Pulmonary artery endothelial cell (primary cell): ENCODE results near the gene TTC28. TPM values are rescaled to one million over a fixed set of nuclear protein-coding genes. Genes with fewer than 3 reads are reported as not detected.

Experiments used
- DNase-seq: peaks from one replicate; pipeline ENCODE4 v3.0.0-alpha.2; 2011; ENCODE audit warnings: low read depth, low spot score
- total RNA-seq: library from RNA; depleted of rRNA; stranded (reverse); fragments of >200 nt; gene quantifications from 2 replicates; pipeline ENCODE4 v1.2.3, GENCODE V29; 2014

Gene TTC28
- total RNA-seq, 1 donor from 2014 or later: 15.6 TPM

DNA sequence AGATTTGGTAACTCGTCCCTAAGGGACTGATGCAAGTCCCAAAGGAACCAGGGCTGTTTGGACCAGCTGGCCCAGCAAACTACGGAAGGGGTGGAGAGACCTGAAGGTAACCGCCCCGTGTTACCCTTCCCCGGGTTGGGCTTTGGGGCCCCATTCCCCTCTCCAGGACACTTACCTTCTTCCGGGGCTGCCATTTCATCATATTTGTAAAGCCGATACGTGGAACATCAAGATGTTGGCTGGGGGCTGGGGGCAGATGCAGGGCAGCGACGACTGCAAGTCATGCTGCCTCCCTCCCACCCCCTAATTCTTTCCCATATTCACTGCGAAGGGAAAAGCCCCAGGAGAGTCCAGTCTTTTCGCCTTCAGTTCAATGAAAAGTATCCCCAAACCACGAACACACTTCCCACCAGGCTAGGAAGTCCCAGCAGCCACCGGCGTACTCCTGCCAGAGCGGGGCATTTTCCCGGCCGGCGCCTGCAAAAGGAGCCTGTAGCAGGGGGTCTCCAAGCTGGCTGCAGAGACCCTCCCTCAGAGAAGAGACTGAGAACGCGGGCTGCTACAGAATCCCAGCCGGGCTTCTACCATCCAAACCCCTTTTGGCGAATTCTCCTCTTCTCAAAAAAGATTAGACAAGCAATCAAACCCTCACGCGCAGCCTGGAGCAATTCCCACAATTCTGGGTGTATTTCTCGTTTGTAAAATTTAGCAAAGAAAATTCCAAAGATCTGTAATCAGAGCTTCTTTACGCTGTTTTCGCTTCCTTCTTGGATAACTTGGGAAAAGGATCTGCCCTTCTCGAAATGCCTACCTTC is 236.7 kb downstream of the TTC28 start:
- no peak for DNase-seq

DNA sequence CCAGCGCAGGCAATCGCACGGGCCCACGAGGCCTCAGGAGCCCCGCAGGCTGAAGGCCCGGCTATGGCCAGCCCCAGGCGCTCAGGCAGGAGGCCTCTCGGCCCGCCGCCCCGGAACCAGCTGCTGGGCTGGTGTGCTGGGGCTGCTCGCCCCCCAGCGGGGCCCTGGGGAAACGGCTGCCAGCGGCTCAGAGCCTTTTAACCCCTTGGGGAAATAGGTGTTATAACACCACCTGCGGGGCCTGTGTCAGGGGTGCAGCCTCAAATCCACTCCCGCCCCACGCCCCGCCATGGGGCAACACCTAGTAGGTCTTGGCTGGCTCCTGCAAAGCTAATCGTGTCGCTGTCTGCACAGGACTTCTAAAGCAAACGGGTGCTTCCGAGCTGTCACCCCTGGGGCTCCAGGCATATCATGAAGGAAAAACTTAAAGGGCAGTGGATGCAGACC is 237.4 kb downstream of the TTC28 start:
- DNase-seq: no peak

DNA sequence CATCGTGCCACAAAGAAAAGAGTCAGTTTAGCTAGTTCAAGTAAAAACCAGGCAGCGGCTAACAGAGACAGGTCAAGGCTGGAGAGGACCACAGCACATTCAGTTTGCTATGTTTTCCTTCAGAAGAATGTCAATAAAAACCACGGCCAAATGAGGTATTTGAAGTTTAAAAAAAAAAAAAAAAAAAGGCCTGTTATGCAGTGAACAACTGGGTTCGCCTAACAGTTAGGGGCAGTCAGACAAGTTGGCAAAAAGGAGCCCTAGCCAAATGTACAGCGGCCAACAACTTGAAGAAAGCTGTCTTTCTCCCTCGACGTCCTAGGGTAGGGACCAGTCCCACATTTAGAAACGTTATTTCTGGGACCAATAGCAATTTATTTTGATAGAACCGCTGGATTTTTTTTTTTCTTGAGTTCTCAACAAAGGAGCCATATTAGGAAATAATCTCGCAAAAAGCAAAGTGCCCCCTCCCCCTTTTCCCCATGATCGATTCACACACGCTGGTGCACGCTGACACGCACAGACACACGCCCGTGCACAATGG is 237.8 kb downstream of the TTC28 start:
- DNase-seq: no peak

DNA sequence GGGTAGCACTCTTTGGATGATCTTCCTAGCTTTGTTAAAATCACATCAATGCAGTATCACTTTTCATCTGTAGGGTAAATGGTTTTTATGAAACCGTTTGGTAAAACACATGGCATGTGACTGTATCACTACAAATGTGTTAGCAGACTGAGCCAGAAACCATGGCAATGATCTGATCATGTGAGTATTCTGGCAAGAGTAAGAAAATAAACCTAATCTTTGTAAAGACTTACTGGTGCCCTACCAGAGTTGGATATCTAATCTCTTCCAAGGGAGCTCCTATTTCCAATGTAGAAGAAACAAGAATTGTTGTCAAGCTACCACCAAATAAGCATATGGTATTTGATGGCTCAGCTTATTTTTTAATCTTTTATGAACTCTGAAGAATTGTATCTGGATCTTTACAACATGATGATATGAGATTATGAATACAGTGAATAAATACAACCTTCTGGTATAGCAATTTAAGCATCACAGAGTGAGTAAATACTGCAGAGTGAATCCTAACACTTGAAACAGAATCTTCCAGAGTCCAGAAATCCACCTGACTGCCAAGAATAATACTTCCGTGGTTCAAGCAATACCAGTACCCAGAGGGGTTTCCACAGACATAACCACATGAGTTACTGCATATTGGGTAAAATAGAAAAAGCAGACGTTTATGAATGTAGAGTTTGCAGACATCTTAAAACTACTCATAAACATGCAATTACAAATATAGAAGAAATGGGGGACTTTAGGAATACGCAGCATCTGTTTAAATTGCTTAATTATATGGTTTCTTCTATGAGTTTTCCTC is 238.8 kb downstream of the TTC28 start:
- DNase-seq: no peak

DNA sequence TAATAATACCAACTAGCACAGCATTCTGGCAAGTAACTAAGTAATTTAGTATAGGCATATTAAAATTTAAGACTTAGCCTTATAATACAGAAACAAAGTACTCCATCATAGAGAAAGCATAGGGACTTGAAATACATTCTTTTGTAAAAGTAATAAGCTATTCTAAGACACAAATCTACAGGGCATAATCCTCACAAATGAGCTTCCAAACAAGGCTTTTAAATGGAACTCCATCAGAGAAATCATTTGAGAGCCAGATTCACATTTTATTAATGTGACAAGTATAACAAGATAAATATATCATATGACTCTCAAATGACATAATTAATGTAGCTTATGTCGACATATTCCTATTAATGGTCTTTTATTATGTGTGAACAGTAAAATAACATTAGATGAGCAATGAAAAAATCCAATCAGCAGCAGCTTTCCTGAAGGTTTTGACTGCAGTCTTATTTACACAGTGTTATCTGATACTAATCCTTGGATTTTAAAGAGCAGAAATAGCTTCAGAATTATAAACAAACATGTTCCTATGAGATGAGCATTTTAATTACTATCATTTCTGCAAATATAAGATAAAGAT is 241.4 kb downstream of the TTC28 start:
- DNase-seq: no peak

DNA sequence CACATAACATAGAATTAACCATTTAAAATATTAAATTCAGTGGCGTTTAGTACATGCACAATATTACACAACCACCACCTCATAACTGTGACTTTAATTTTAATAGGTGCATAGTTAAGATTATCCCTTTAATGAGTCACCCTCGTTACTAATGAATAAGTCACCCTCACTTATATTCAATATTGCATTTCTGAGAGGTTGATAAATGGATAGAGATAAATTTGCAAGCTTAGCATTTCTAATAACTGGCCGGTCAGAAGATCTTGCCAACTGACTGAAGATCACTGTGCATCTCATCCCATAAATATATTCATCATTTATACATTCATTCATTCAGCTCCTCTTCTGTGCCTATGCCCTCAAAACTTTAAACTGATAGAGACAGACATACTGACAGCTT is 243.7 kb downstream of the TTC28 start:
- DNase-seq: no peak

DNA sequence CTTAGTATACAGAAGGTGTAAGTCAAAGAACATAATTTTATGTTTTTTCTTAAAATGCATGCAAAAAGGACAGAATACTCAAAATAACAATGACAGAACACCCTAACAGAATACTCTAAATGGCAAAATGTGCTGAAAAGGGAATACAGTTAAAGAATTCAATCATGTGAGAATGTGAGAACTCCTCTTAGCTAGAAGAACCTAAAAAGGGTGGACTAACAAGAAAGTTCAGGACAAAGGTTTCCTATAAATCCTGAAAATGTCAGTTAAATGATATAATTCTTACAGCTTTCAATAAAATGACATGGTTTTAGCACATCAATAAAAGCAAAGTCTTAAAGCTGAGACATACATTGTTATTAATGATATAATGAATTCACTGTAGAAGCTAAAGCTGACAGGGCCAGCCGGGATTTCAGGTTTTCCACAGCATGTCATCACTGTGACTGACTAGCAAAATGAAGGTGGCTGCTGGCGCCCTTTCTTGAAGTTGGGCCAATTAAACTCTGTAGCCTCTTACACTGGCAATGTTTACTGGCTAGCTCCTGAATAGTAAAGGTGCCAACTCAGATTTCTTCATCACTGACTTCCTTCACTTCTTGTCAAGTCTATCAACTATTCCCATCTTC is 244.4 kb downstream of the TTC28 start:
- DNase-seq: no peak

DNA sequence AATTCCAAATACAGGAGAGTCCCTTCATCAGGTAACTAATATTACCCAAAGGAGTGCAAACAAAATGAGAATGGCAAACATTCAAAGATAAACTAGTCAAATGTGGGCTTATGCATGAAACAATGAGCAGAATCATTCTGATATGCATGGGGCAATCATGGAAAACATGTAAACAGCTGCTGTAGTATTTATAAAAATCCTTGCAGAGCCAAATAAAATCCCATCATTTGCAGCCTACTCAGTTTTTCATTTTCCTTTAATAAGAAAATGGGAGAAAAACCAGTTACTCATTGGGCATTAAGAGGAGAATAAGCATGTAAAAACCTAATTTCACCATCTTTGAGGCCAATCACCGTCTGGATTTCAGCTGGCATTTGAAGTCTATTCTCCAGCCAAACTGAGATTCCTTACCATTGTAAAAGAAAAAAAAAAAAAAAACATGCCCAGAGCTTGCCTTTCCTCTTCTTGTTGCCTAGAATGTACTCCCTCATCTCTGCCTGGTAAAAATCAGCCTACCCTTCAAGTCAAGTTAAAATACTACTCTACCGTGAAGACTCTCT is 249.1 kb downstream of the TTC28 start:
- DNase-seq: no peak

DNA sequence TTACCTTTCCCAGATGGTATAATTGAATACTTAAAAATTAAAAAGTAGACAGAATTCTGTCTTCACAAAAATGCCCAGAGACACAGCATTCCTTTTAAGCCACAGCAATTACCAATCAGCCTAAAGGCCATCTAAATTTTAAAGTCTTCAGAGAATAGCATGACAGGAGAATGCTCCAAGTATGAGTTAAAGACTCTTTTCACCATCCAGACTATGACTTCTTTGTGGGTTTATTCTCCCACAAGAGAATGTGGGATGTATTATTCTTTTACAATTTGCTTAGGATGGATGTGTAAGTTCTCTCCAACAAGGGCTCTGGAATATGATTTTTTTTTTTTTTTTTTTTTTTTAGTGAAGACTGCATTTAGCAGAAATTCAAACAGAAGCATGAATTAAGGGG is 249.9 kb downstream of the TTC28 start:
- no peak for DNase-seq

DNA sequence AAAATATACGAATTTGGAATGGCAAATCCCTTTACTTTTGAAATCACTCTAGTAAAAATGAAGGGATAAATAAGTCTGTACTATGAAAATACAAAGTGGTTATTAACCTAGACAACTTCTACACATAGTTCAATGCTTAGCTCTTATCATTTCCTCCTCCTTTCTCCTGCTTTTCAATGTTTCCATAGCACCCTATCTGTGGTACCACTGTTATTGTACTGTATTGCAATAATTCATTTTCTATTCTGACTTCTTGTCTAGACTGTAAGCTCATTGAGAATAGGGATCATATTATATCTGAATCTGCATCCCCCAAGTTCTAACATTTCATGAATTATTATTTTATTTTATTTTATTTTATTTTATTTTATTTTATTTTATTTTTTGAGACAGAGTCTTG is 251.4 kb downstream of the TTC28 start:
- no peak for DNase-seq

DNA sequence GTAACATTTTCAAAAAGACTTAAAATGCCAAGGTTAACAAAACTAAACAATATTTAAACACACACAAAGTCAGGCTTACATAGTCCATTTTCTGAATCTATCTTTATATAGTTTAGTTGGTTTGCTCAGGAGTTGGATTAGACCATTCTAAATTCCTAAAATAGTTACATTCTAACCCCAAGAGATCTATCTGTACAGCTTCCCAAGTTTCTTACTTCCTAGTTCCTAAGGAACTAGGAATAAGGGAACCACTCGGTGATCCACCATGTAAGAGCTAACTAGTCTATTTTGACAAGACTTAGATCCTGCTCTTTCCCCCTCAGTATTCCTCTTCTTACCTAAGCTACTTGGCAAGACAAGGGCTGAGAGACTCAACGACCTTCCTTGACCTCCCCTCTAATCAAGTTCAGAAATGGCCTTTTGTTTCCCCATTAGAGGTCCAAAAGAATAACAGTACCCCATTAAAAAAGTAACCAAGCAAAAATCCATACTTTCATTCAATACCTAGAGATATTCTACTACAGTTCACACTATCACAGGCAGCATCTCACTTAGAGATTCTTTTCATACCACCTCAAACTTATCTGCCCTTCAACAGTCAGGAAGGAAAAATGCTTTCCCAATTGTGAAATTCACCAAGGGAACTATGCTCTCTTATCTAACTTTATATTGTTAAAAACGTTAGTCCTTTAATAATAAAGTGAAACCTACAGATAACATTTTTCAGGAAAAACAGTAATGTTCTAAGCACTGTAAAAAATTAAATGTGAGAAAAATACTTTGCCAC is 253.1 kb downstream of the TTC28 start:
- DNase-seq: no peak

DNA sequence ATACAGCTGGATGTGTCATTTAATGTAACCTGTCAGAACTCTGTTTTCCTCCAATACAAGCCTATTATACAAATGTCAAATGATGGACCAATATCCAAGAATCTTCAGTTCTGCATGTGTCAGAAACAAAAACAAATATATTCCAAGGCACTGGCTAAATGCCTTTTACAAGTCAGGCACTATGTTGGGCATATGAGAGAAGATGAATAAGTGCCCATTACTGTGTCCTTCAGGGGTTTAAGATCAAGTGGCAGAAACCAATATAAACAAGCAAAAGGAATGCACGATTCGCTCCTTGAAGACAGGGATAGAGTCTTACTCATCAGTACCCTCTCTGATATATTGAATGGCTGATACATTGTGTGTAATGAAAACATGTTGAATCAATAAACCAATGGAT is 254.4 kb downstream of the TTC28 start:
- no peak for DNase-seq

DNA sequence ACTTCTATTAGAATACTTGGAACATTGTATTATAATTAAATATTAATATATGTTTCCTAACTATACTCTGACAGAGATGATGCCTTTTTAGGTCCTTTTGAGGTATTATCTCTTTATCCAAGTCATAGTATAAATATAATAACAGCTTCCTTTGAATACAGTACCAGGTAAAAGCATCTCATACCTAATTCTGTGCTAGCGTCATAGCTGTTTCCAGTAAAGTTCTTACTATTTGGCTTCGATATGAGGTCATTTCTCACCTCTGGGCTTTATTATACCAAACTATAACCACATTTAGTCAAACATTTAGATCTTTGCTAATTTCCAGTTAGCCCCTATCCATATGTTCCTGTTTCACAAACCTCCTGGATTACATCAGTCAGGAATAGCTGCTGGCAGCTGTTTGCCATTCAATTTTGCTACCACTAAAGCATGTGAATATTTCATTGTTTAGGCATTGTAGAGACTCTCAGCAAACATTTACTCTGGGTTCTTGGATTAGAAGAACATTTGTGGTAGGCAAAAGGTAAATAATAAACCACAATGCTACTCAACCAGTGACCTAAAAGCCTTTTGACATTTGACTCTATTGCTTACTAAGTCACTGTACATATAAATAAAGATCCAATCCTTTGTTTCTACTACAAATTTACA is 255.1 kb downstream of the TTC28 start:
- DNase-seq: no peak

DNA sequence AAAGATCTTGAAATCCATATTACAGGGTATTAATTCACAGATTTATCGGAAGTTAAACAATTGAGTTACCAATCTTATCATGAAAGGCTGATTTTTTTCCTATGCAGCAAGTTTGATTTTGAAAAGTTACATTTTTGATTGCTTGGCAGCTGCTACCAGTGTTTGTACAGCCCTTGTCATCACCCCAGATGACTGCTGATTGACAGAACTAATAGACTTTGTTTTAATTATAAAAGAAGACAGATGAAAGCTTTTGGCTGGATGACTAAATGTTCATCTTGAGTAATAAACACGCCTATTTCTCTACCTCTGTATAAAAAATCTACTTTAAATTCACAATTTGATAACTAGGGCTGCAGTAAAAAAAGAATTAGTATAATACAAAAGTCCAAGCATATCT is 259.7 kb downstream of the TTC28 start:
- DNase-seq: no peak

DNA sequence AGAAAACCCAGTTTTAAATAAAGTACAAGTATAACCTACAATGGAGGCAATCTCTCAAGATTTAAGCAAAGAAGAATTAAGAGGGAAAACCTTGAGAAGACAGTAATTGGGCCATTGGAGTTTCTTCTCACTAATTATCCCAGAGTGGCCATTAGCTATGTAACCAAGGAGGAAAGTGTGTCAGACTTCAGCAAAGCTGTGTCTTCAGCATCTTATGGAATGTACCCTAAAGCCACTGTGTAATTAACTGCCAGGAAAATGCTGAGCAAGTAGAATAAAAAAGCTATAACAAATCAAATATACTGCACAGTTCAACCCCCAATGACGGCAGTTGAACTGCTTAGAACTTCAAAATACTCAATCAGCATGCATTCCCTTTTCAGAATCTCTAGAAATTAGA is 261.6 kb downstream of the TTC28 start:
- DNase-seq: no peak

DNA sequence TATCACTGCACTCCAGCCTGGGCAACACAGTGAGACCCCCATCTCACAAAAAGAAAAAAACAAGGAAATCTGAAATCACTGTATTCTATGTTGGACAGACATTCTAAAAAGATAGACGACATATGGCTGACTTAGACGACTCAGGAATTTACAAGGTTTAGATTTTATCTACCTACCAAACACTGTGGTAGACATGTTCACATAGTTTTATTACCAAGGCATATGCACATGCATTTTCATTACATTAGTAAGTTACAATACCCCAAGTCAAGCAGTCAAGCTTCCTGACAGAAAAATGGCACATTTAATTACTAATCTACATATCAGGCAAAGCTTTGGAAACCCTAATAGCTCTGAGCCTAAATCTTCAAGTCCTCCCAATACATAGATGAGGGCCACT is 262.2 kb downstream of the TTC28 start:
- no peak for DNase-seq

DNA sequence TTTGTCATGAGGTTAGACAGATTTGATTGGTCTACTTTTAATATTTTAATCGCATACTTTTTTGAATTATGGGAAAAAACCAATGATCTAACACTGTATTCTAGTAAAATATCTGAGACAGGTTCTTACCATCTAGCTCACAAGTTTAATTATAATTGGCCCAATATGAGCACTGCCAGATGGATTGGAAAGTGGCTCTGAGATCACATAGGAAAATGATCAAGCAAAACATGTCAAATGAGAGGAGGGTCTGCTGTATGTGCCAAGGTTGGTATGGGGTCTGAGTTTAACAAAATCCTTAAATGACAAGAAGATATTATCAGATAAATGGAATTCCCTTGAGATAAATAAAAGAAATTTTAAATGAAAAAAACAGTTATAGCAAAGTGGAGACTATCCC is 264.7 kb downstream of the TTC28 start:
- no peak for DNase-seq

DNA sequence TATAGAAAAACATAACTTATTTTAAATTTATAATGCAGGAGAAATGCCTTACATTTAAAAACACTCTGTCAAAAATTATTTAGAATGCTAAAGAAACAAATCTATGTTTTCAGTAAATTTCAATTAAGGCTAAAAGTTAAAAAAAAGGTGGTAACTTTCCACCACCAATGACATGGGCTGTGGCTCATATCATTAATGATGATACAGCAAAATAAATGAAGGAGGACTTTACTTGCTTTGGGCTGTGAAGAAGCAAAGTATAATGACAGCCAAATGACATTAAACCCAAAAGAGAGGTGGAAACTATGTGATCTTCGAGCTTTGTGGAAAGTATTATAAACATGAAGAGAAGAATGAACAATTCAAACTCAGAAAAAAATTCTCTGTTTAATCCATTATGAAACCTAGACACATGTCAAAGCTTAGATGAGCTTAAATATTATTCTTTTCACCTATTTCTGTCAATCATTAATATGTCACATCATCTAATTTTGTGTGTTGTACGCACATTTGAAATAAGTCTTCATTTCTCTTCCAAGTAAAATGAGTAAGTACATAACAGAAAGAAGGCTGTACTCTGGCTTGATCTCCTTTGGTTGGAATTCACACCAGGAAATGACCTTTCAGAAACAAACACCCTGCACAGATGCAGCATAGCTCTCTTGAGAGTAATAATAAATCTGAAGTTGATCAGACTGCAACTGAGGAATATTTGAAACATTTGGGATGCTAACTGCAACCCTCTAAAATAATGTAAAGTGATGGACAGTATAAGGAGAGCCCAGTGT is 265.8 kb downstream of the TTC28 start:
- no peak for DNase-seq

DNA sequence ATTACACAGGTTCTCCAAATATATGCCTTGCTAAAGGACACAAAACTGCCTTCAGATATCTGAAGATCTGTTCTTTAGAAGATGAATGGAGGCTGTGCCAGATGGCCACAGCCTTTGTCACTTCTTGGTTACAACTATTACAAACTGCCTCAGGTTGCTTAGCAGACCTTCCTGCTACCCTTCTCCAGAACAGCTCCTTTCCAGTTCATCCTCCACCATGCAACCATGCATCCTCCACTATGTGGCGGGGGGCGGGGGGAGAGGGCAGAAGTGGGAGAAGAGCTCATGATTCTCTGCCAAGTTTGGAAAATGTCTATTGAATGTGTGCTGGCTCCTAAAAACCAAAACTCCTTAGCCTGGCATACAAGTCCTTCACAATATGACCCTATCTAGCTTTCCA is 267.5 kb downstream of the TTC28 start:
- DNase-seq: no peak
